GM23338 (cell line): ENCODE data around the gene SEMA3C. TPM values are rescaled to one million over a fixed set of nuclear protein-coding genes. Genes with fewer than 3 reads are reported as not detected.

Source experiments
- ATAC-seq: fragments of 200-7000 bp; cut with Tn5 transposase; 3 replicates; pipeline ENCODE4 v1.9.1; 2020
- DNase-seq: peaks from one replicate; pipeline ENCODE4 v3.0.0-alpha.2; 2015; ENCODE audit warnings: low spot score
- H2AFZ ChIP-seq: fragments of 200-600 bp; sonication (generic); 2 replicates; pipeline ENCODE4 v1.8.0; 2016; ENCODE audit warnings: antibody characterized with exemption, mild to moderate bottlenecking, moderate library complexity
- H3F3A ChIP-seq: fragments of 200-600 bp; sonication (generic); replicated peaks from 2 replicates; pipeline ENCODE4 v1.8.0; 2017; ENCODE audit warnings: antibody characterized with exemption, mixed run types, low read depth
- H3K27ac ChIP-seq: fragments of 200-600 bp; sonication (generic); 2 replicates; pipeline ENCODE4 v1.6.1; 2016; ENCODE audit warnings: low read depth
- H3K27me3 ChIP-seq: fragments of 200-600 bp; sonication (generic); 2 replicates; pipeline ENCODE4 v1.8.0; 2016; ENCODE audit warnings: mild to moderate bottlenecking, mixed run types, moderate library complexity; ENCODE audit not compliant: insufficient read depth
- H3K36me3 ChIP-seq: fragments of 200-600 bp; sonication (generic); 2 replicates; pipeline ENCODE4 v1.8.0; 2016; ENCODE audit warnings: mild to moderate bottlenecking; ENCODE audit not compliant: insufficient read depth
- H3K4me1 ChIP-seq: fragments of 200-600 bp; sonication (generic); 2 replicates; pipeline ENCODE4 v1.8.0; 2016; ENCODE audit warnings: mild to moderate bottlenecking, moderate library complexity; ENCODE audit not compliant: insufficient read depth
- H3K4me2 ChIP-seq: fragments of 200-600 bp; sonication (generic); 2 replicates; pipeline ENCODE4 v1.7.1; 2017; ENCODE audit warnings: mixed run types
- H3K4me3 ChIP-seq: fragments of 200-600 bp; sonication (generic); 2 replicates; pipeline ENCODE4 v1.6.1; 2016; ENCODE audit warnings: mixed run types
- H3K79me2 ChIP-seq: fragments of 200-600 bp; sonication (generic); replicated peaks from 2 replicates; pipeline ENCODE4 v1.8.0; 2017; ENCODE audit warnings: mild to moderate bottlenecking; ENCODE audit not compliant: insufficient read depth
- H3K9me2 ChIP-seq: fragments of 200-600 bp; sonication (generic); 2 replicates; pipeline ENCODE4 v1.8.0; 2017; ENCODE audit not compliant: insufficient read depth
- H4K20me1 ChIP-seq: fragments of 200-600 bp; sonication (generic); replicated peaks from 2 replicates; pipeline ENCODE4 v1.8.0; 2017; ENCODE audit warnings: mild to moderate bottlenecking; ENCODE audit not compliant: insufficient read depth
- H3K27ac Mint-ChIP-seq: 2 replicates; pipeline ENCODE4 v1.8.0; 2020; ENCODE audit warnings: inconsistent platforms, mild to moderate bottlenecking, moderate library complexity, mixed read lengths
- H3K27me3 Mint-ChIP-seq: 3 replicates; pipeline ENCODE4 v1.8.0; 2022; ENCODE audit warnings: low read depth, mild to moderate bottlenecking, moderate library complexity, mixed read lengths, inconsistent platforms; ENCODE audit not compliant: insufficient read depth, poor library complexity
- H3K36me3 Mint-ChIP-seq: 3 replicates; pipeline ENCODE4 v1.8.0; 2021; ENCODE audit warnings: low read depth, mild to moderate bottlenecking, inconsistent platforms, moderate library complexity, mixed read lengths
- H3K4me1 Mint-ChIP-seq: 3 replicates; pipeline ENCODE4 v1.8.0; 2020; ENCODE audit warnings: mild to moderate bottlenecking, inconsistent platforms, mixed read lengths
- H3K4me3 Mint-ChIP-seq: 3 replicates; pipeline ENCODE4 v1.8.0; 2021; ENCODE audit warnings: moderate library complexity, mild to moderate bottlenecking, inconsistent platforms, mixed read lengths
- H3K9me3 Mint-ChIP-seq: 3 replicates; pipeline ENCODE4 v1.8.0; 2020; ENCODE audit warnings: moderate library complexity, mild to moderate bottlenecking, inconsistent platforms, mixed read lengths
- CREB1 ChIP-seq: fragments of 250-450 bp; sonication (Bioruptor Pico); IDR thresholded peaks from 2 replicates; pipeline ENCODE4 v1.5.0; 2020; ENCODE audit warnings: low read depth, mild to moderate bottlenecking, moderate library complexity
- EZH2phosphoT487 ChIP-seq: fragments of 200-600 bp; sonication (generic); IDR thresholded peaks from one replicate; pipeline ENCODE4 v1.8.1; 2018; ENCODE audit warnings: antibody characterized with exemption; ENCODE audit not compliant: unreplicated experiment
- JUNB ChIP-seq: IDR thresholded peaks from one replicate; pipeline ENCODE4 v1.6.1; 2016; ENCODE audit warnings: antibody characterized with exemption; ENCODE audit not compliant: unreplicated experiment
- NANOG ChIP-seq: IDR thresholded peaks from 2 replicates; pipeline ENCODE4 v1.6.1; 2016; ENCODE audit warnings: antibody characterized with exemption, borderline replicate concordance
- POLR2AphosphoS5 ChIP-seq: IDR thresholded peaks from 2 replicates; pipeline ENCODE4 v1.6.1; 2016; ENCODE audit warnings: antibody characterized with exemption, low read depth
- STAT1 ChIP-seq: IDR thresholded peaks from one replicate; pipeline ENCODE4 v1.6.1; 2016; ENCODE audit warnings: antibody characterized with exemption; ENCODE audit not compliant: unreplicated experiment
- ZNF114 ChIP-seq: fragments of 250-450 bp; sonication (Bioruptor Pico); IDR thresholded peaks from 2 replicates; pipeline ENCODE4 v1.5.0; 2020; ENCODE audit warnings: mild to moderate bottlenecking, moderate library complexity
- ZNF331 ChIP-seq: fragments of 250-450 bp; sonication (Bioruptor Pico); IDR thresholded peaks from 2 replicates; pipeline ENCODE4 v1.5.0; 2020; ENCODE audit warnings: low read depth, mild to moderate bottlenecking, moderate library complexity
- polyA plus RNA-seq: library from polyadenylated mRNA; unstranded; fragments of >200 nt; fragmentation: Nextera tagmentation; extraction: Ambion mirVana; gene quantifications from 2 replicates; pipeline ENCODE4 v1.2.1, GENCODE V29; 2016
- total RNA-seq: library from RNA; depleted of rRNA; stranded (reverse); fragments of >200 nt; shearing (Covaris generic); gene quantifications from 2 replicates; pipeline ENCODE4 v1.2.3, GENCODE V29; 2014
- TF ChIP-seq, protein P1 (sequence below): IDR thresholded peaks from 2 replicates; pipeline ENCODE4 v1.6.1; 2016; ENCODE audit warnings: antibody characterized with exemption
- TF ChIP-seq, protein P2 (sequence below), 2 experiments: fragments of 200-600 bp in 1 of 2; sonication (generic) in 1 of 2; conservative IDR thresholded peaks; 2 replicates each; pipeline versions ENCODE4 v1.5.1 to v1.6.1; 2016 to 2017; ENCODE audit warnings: antibody characterized with exemption in 2 of 2, low read depth in 2 of 2, mild to moderate bottlenecking in 2 of 2, moderate library complexity in 1 of 2
- TF ChIP-seq, protein P3 (sequence below): IDR thresholded peaks from one replicate; pipeline ENCODE4 v1.6.1; 2018; ENCODE audit warnings: antibody characterized with exemption; ENCODE audit not compliant: unreplicated experiment

Gene SEMA3C
- total and polyA plus RNA-seq, 2 experiments from 2014 or later = 1.0 to 3.5 TPM

DNA sequence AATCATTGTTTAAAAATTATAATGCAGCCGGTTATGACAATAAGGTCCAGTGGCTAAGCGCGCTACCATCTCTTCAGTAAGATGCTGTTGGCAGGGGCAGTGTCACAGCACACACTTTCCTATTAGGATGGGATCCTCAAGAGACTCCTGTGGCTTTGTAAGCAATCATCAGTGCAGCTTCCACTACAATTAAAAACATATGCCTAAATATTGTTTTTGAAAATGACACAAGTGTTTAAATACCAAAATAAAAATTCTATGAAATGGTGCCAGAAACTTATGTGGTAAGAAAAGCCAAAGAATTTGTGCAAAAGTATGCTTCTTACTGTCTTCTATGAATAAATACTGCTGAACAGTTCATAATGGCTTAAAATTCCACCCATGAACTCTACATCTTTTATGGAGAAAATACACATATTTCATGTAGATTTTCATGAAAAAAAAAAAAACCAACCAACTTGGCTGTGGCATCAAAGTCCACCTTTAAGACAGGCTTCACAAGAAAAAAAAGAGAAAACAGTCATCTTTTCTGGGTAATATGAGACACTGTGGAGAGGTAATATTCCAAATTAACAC is 132.8 kb downstream of the SEMA3C start:
- no peak for DNase-seq
- H3K27ac Mint-ChIP-seq = no peak overlapping the region
- Histone ChIP-seq H3K79me2 (no peaks in the 10 kb centered on the region), H3K27me3 (no peaks in the 10 kb centered on the region), H3K4me2 (no peak overlapping the region), H4K20me1 (no peaks in the 10 kb centered on the region), H3K27ac (no peak overlapping the region), H3K9me2 (no peaks in the 10 kb centered on the region), H2AFZ (no peak overlapping the region), H3K4me3 (no peak overlapping the region), H3K36me3 (no peaks in the 10 kb centered on the region), H3F3A (no peaks in the 10 kb centered on the region), H3K4me1 (no peaks in the 10 kb centered on the region; the same call in 1 of the 2 replicates)
- H3K27me3 Mint-ChIP-seq = no peaks in the 10 kb centered on the region
- no peak overlapping the region for H3K4me3 Mint-ChIP-seq
- TF ChIP-seq, protein P1, sequence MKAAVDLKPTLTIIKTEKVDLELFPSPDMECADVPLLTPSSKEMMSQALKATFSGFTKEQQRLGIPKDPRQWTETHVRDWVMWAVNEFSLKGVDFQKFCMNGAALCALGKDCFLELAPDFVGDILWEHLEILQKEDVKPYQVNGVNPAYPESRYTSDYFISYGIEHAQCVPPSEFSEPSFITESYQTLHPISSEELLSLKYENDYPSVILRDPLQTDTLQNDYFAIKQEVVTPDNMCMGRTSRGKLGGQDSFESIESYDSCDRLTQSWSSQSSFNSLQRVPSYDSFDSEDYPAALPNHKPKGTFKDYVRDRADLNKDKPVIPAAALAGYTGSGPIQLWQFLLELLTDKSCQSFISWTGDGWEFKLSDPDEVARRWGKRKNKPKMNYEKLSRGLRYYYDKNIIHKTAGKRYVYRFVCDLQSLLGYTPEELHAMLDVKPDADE = no peak
- no peak for TF ChIP-seq JUNB
- no peak for TF ChIP-seq NANOG
- no peak for ATAC-seq
- H3K4me1 Mint-ChIP-seq = peaks cover 9% of the 10 kb centered on the region
- H3K36me3 Mint-ChIP-seq = no peaks in the 10 kb centered on the region
- H3K9me3 Mint-ChIP-seq = no peaks in the 10 kb centered on the region

DNA sequence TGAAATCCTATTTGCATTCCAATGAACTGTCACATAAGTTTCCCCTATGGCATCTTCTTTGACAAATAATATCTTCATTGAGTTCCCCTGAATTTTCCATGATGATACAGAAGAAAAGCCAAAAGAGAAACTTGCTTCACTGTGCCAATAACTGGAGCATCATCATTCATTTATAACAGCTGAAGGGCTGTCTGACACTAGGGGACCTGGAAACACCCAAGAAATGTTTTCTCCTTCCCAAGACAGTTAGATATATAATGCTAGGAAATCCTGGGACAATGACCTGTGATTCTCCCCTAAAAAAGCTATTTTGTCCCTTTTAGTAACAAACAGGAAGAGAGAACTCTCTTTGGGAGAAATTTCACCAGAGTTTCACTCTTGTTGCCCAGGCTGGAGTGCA is 133.6 kb downstream of the SEMA3C start:
- peaks cover 12% of the 10 kb centered on the region for H3K4me1 Mint-ChIP-seq
- H3K9me3 Mint-ChIP-seq = no peaks in the 10 kb centered on the region
- Histone ChIP-seq H3K4me2 (no peak overlapping the region), H3K27ac (no peak overlapping the region), H3F3A (no peaks in the 10 kb centered on the region), H3K36me3 (no peaks in the 10 kb centered on the region), H3K27me3 (no peaks in the 10 kb centered on the region), H3K4me3 (no peak overlapping the region), H2AFZ (no peak overlapping the region), H3K9me2 (no peaks in the 10 kb centered on the region), H3K79me2 (no peaks in the 10 kb centered on the region), H4K20me1 (no peaks in the 10 kb centered on the region), H3K4me1 (no peaks in the 10 kb centered on the region; the same call in 1 of the 2 replicates)
- H3K4me3 Mint-ChIP-seq = no peak overlapping the region
- H3K27me3 Mint-ChIP-seq = no peaks in the 10 kb centered on the region
- no peaks in the 10 kb centered on the region for H3K36me3 Mint-ChIP-seq
- DNase-seq (no peak), ATAC-seq (no peak)
- H3K27ac Mint-ChIP-seq = no peak overlapping the region
- no peak for TF ChIP-seq STAT1
- TF ChIP-seq, protein P1 = no peak
- TF ChIP-seq, protein P2, sequence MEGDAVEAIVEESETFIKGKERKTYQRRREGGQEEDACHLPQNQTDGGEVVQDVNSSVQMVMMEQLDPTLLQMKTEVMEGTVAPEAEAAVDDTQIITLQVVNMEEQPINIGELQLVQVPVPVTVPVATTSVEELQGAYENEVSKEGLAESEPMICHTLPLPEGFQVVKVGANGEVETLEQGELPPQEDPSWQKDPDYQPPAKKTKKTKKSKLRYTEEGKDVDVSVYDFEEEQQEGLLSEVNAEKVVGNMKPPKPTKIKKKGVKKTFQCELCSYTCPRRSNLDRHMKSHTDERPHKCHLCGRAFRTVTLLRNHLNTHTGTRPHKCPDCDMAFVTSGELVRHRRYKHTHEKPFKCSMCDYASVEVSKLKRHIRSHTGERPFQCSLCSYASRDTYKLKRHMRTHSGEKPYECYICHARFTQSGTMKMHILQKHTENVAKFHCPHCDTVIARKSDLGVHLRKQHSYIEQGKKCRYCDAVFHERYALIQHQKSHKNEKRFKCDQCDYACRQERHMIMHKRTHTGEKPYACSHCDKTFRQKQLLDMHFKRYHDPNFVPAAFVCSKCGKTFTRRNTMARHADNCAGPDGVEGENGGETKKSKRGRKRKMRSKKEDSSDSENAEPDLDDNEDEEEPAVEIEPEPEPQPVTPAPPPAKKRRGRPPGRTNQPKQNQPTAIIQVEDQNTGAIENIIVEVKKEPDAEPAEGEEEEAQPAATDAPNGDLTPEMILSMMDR (conservative IDR thresholded peaks at IDR 0.05; ENCODE audit: low read depth in 2 of 2) = no peak
- TF ChIP-seq ZNF331 (CRISPR knock-in tag) = no peak
- no peak for TF ChIP-seq JUNB
- TF ChIP-seq EZH2phosphoT487 = no peak
- TF ChIP-seq CREB1 = no peak
- no peak for TF ChIP-seq ZNF114 (CRISPR knock-in tag)
- TF ChIP-seq, protein P3, sequence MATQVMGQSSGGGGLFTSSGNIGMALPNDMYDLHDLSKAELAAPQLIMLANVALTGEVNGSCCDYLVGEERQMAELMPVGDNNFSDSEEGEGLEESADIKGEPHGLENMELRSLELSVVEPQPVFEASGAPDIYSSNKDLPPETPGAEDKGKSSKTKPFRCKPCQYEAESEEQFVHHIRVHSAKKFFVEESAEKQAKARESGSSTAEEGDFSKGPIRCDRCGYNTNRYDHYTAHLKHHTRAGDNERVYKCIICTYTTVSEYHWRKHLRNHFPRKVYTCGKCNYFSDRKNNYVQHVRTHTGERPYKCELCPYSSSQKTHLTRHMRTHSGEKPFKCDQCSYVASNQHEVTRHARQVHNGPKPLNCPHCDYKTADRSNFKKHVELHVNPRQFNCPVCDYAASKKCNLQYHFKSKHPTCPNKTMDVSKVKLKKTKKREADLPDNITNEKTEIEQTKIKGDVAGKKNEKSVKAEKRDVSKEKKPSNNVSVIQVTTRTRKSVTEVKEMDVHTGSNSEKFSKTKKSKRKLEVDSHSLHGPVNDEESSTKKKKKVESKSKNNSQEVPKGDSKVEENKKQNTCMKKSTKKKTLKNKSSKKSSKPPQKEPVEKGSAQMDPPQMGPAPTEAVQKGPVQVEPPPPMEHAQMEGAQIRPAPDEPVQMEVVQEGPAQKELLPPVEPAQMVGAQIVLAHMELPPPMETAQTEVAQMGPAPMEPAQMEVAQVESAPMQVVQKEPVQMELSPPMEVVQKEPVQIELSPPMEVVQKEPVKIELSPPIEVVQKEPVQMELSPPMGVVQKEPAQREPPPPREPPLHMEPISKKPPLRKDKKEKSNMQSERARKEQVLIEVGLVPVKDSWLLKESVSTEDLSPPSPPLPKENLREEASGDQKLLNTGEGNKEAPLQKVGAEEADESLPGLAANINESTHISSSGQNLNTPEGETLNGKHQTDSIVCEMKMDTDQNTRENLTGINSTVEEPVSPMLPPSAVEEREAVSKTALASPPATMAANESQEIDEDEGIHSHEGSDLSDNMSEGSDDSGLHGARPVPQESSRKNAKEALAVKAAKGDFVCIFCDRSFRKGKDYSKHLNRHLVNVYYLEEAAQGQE = no peak
- no peak for TF ChIP-seq POLR2AphosphoS5
